ENCODE results near the gene VEZT. TPM values are rescaled to one million over a fixed set of nuclear protein-coding genes. Genes with fewer than 3 reads are reported as not detected.

Gene VEZT
- total RNA-seq, 1 donor from 2014 or later: 79.1 TPM

GRCh38 chr12:95205016-95205624 is 12.5 kb upstream of the VEZT start:
- Mint-ChIP-seq H3K4me3 (no peak overlapping the region), H3K4me1 (peaks cover 38% of the 10 kb centered on the region), H3K27me3 (ENCODE audit: low read depth) (peaks cover 2% of the 10 kb centered on the region), H3K36me3 (ENCODE audit: low read depth) (peaks cover 11% of the 10 kb centered on the region), H3K9me3 (no peaks in the 10 kb centered on the region), H3K27ac (ENCODE audit: unreplicated experiment) (no peak overlapping the region)
- no peak for DNase-seq (ENCODE audit: low read depth, low spot score)
- no peak for TF ChIP-seq CTCF (conservative IDR thresholded peaks at IDR 0.05)

- peaks cover 11% of the 10 kb centered on the region for H3K36me3 Mint-ChIP-seq (ENCODE audit: low read depth)
- H3K27me3 Mint-ChIP-seq (ENCODE audit: low read depth): peaks cover 2% of the 10 kb centered on the region
- H3K27ac Mint-ChIP-seq (ENCODE audit: unreplicated experiment): peak overlapping the region; percentile 61
- H3K4me1 Mint-ChIP-seq: peaks cover 32% of the 10 kb centered on the region
- no peak for TF ChIP-seq CTCF (conservative IDR thresholded peaks at IDR 0.05)
- no peak overlapping the region for H3K4me3 Mint-ChIP-seq
- DNase-seq (ENCODE audit: low read depth, low spot score): peak; percentile 1
- H3K9me3 Mint-ChIP-seq: no peaks in the 10 kb centered on the region
These were observed 11.9 kb upstream of the VEZT start for GRCh38 chr12:95205685-95206084.

GRCh38 chr12:95206916-95207315 is 10.7 kb upstream of the VEZT start:
- Mint-ChIP-seq H3K27me3 (ENCODE audit: low read depth) (peaks cover 2% of the 10 kb centered on the region), H3K36me3 (ENCODE audit: low read depth) (peaks cover 11% of the 10 kb centered on the region), H3K4me1 (peaks cover 32% of the 10 kb centered on the region), H3K27ac (ENCODE audit: unreplicated experiment) (no peak overlapping the region), H3K9me3 (no peaks in the 10 kb centered on the region), H3K4me3 (no peak overlapping the region)
- no peak for TF ChIP-seq CTCF (conservative IDR thresholded peaks at IDR 0.05)
- no peak for DNase-seq (ENCODE audit: low read depth, low spot score)

GRCh38 chr12:95207407-95207806 is 10.2 kb upstream of the VEZT start:
- no peak overlapping the region for H3K4me3 Mint-ChIP-seq
- H3K27me3 Mint-ChIP-seq (ENCODE audit: low read depth): peaks cover 2% of the 10 kb centered on the region
- no peak for TF ChIP-seq CTCF (conservative IDR thresholded peaks at IDR 0.05)
- peaks cover 32% of the 10 kb centered on the region for H3K4me1 Mint-ChIP-seq
- DNase-seq (ENCODE audit: low read depth, low spot score): no peak
- H3K36me3 Mint-ChIP-seq (ENCODE audit: low read depth): peaks cover 11% of the 10 kb centered on the region
- no peaks in the 10 kb centered on the region for H3K9me3 Mint-ChIP-seq
- H3K27ac Mint-ChIP-seq (ENCODE audit: unreplicated experiment): no peak overlapping the region

- Mint-ChIP-seq H3K9me3 (no peaks in the 10 kb centered on the region), H3K36me3 (ENCODE audit: low read depth) (peaks cover 11% of the 10 kb centered on the region), H3K27ac (ENCODE audit: unreplicated experiment) (no peak overlapping the region), H3K27me3 (ENCODE audit: low read depth) (peaks cover 2% of the 10 kb centered on the region), H3K4me3 (no peak overlapping the region), H3K4me1 (peaks cover 26% of the 10 kb centered on the region)
- TF ChIP-seq CTCF (conservative IDR thresholded peaks at IDR 0.05): no peak
- no peak for DNase-seq (ENCODE audit: low read depth, low spot score)
These were observed 8.9 kb upstream of the VEZT start for GRCh38 chr12:95208678-95209077.

Data from neural crest cell (in vitro differentiated cells).